HG03575 (cell line): ENCODE results near the gene ZNF260.

Source experiments
- ATAC-seq: cut with Tn5 transposase; IDR thresholded peaks from one replicate; pipeline ENCODE4 v1.9.1; 2021; ENCODE audit not compliant: unreplicated experiment, insufficient number of reproducible peaks, low FRiP score; ENCODE audit errors: extremely low read depth

The ZNF260 gene

GRCh38 chr19:36528194-36528920, at the start of gene ZNF260:
ZNF260 (minus strand) TSS chr19:36528271; CDS start chr19:36515238, 13,033 bp downstream.
- ATAC-seq: peak; percentile 37

- ATAC-seq: no peak
These were observed 49.4 kb upstream of the ZNF260 start for GRCh38 chr19:36577271-36577996.

GRCh38 chr19:36574741-36575140, 46.7 kb upstream of the ZNF260 start:
- ATAC-seq: no peak

- no peak for ATAC-seq
These were observed 46.0 kb upstream of the ZNF260 start for GRCh38 chr19:36573895-36574720.

- peak; percentile 57 for ATAC-seq
These were observed 45.2 kb upstream of the ZNF260 start, which contains the start of gene ZNF529 for GRCh38 chr19:36573020-36573894. ZNF529 (minus strand) TSS chr19:36573292; CDS start chr19:36572346, 946 bp downstream.

- no peak for ATAC-seq
These were observed 44.5 kb upstream of the ZNF260 start for GRCh38 chr19:36572593-36573019.

- no peak for ATAC-seq
These were observed 36.3 kb upstream of the ZNF260 start for GRCh38 chr19:36564391-36564790.

- ATAC-seq: no peak
These were observed 19.1 kb upstream of the ZNF260 start for GRCh38 chr19:36547001-36547732.

- no peak for ATAC-seq
These were observed 949 bp upstream of the ZNF260 start for GRCh38 chr19:36528921-36529518.

- no peak for ATAC-seq
These were observed 238 bp downstream of the ZNF260 start for GRCh38 chr19:36527873-36528193.

- no peak for ATAC-seq
These were observed 730 bp downstream of the ZNF260 start for GRCh38 chr19:36527341-36527740.

GRCh38 chr19:36526581-36526980, 1.5 kb downstream of the ZNF260 start:
- no peak for ATAC-seq

GRCh38 chr19:36524617-36525016, 3.5 kb downstream of the ZNF260 start:
- no peak for ATAC-seq

GRCh38 chr19:36514012-36514612, 14.0 kb downstream of the ZNF260 start:
- ATAC-seq: no peak

- no peak for ATAC-seq
These were observed 19.7 kb downstream of the ZNF260 start for GRCh38 chr19:36508325-36508724.

GRCh38 chr19:36501973-36502372, 26.1 kb downstream of the ZNF260 start:
- ATAC-seq: no peak

GRCh38 chr19:36497001-36497400, 31.1 kb downstream of the ZNF260 start:
- no peak for ATAC-seq
